ENCODE data around the gene FOXC2.

- TF ChIP-seq, protein P1, sequence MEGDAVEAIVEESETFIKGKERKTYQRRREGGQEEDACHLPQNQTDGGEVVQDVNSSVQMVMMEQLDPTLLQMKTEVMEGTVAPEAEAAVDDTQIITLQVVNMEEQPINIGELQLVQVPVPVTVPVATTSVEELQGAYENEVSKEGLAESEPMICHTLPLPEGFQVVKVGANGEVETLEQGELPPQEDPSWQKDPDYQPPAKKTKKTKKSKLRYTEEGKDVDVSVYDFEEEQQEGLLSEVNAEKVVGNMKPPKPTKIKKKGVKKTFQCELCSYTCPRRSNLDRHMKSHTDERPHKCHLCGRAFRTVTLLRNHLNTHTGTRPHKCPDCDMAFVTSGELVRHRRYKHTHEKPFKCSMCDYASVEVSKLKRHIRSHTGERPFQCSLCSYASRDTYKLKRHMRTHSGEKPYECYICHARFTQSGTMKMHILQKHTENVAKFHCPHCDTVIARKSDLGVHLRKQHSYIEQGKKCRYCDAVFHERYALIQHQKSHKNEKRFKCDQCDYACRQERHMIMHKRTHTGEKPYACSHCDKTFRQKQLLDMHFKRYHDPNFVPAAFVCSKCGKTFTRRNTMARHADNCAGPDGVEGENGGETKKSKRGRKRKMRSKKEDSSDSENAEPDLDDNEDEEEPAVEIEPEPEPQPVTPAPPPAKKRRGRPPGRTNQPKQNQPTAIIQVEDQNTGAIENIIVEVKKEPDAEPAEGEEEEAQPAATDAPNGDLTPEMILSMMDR (conservative IDR thresholded peaks at IDR 0.05 in 1 of 2, IDR thresholded peaks at IDR 0.05 in 1 of 2; ENCODE audit: extremely low read depth in 1 of 2, insufficient read depth in 1 of 2, low read depth in 1 of 2, low read length in 2 of 2): no peak
- no peak for TF ChIP-seq EZH2 (IDR thresholded peaks at IDR 0.05; ENCODE audit: borderline replicate concordance, low read length)
Observed at GRCh38 chr16:86611525-86611855, 44.9 kb downstream of the FOXC2 start.
